Gastrocnemius medialis (tissue), 4 donors: Measurements from ENCODE around the gene TTYH2. TPM values are rescaled to one million over a fixed set of nuclear protein-coding genes. Genes with fewer than 3 reads are reported as not detected.
"Not testable (repeated sequence)": the region's sequence is repeated elsewhere in the genome, so short reads cannot be mapped to it uniquely, and the experiment has no call there.

Experiments
- ATAC-seq, 2 donors: fragments of 150-250 bp; one replicate each; pipeline ENCODE4 v1.9.1; 2016
- DNase-seq, 2 donors: peaks; one replicate each; pipeline ENCODE4 v3.0.0-alpha.2; 2019
- H3K27ac ChIP-seq, 4 donors: fragments of 200-600 bp; sonication (generic); 1 replicate in 1 of 4; 2 replicates in 3 of 4; pipeline ENCODE4 v1.5.1; 2016 to 2018; ENCODE audit warnings: mild to moderate bottlenecking in 2 of 4, moderate library complexity in 1 of 4
- H3K27me3 ChIP-seq, 3 donors: fragments of 200-600 bp; sonication (generic) in 2 of 3; 1 replicate in 1 of 3; 2 replicates in 2 of 3; pipeline versions ENCODE4 v1.5.1 to v1.6.0; 2016 to 2019; ENCODE audit warnings: mild to moderate bottlenecking in 1 of 3, moderate library complexity in 1 of 3
- H3K36me3 ChIP-seq, 2 donors: fragments of 200-600 bp; sonication (generic) in 1 of 2; one replicate each; pipeline ENCODE4 v1.5.1; 2017 to 2018
- H3K4me1 ChIP-seq, 2 donors: fragments of 200-600 bp; sonication (generic) in 1 of 2; one replicate each; pipeline ENCODE4 v1.5.1; 2016 to 2017; ENCODE audit warnings: mild to moderate bottlenecking in 2 of 2
- H3K4me3 ChIP-seq, 4 donors: fragments of 200-600 bp; sonication (generic) in 3 of 4; 1 replicate in 1 of 4; 2 replicates in 3 of 4; pipeline ENCODE4 v1.5.1; 2016 to 2019; ENCODE audit warnings: mild to moderate bottlenecking in 2 of 4
- H3K9me3 ChIP-seq, 3 donors: fragments of 200-600 bp; sonication (generic) in 2 of 3; 1 replicate in 1 of 3; 2 replicates in 2 of 3; pipeline ENCODE4 v1.5.1; 2016 to 2019
- CTCF ChIP-seq, 5 experiments: fragments of 450-650 bp in 3 of 5; fragments of 200-600 bp in 2 of 5; sonication (generic) in 2 of 5; IDR thresholded peaks in 4 of 5; conservative IDR thresholded peaks in 1 of 5; 1 replicate in 4 of 5; 2 replicates in 1 of 5; pipeline ENCODE4 v1.5.1; 2016 to 2019; ENCODE audit warnings: antibody characterized with exemption in 5 of 5, mild to moderate bottlenecking in 3 of 5, moderate library complexity in 3 of 5
- POLR2A ChIP-seq, 2 donors: fragments of 450-650 bp; IDR thresholded peaks; one replicate each; pipeline ENCODE4 v1.6.1; 2017; ENCODE audit warnings: antibody characterized with exemption in 2 of 2, mild to moderate bottlenecking in 2 of 2, moderate library complexity in 2 of 2
- in situ Hi-C, 4 donors: fragments of 200-750 bp; cut with MboI; loops; one replicate each; pipeline versions ENCODE4 v1.15.0 to v1.8.0; 2017; ENCODE audit warnings: low sequenced_read_pairs in 4 of 4
- intact Hi-C: fragments of 100-400 bp; cut with DNase I; formaldehyde crosslinking; loops from one replicate; pipeline ENCODE4 v1.15.1; 2023; ENCODE audit warnings: low total_unique reads
- total RNA-seq, 4 donors: library from RNA; depleted of rRNA; stranded (reverse); fragments of >200 nt; gene quantifications; one replicate each; pipeline versions ENCODE4 v1.1.0 to v1.2.3, GENCODE V29; 2016

TTYH2 gene
- total RNA-seq, 4 donors from 2014 or later = 4.7 to 19.2 (median 11.4) TPM

- no peaks in the 10 kb centered on the region for H3K4me1 ChIP-seq
- DNase-seq = no peak
- intact Hi-C loops = no loop called here
- H3K9me3 ChIP-seq = no peaks in the 10 kb centered on the region
- in situ Hi-C loops = no loop called here
- peaks cover 0 to 21% of the 10 kb centered on the region in 2 donors for H3K36me3 ChIP-seq
- TF ChIP-seq POLR2A (IDR thresholded peaks at IDR 0.05) (no peak), CTCF (IDR thresholded peaks at IDR 0.05 in 4 of 5, conservative IDR thresholded peaks at IDR 0.05 in 1 of 5) (no peak)
- no peaks in the 10 kb centered on the region for H3K27me3 ChIP-seq
- H3K4me3 ChIP-seq = no peak overlapping the region
- H3K27ac ChIP-seq = no peak overlapping the region
- no peak for ATAC-seq
Observed at GRCh38 chr17:74257311-74257710, 43.9 kb downstream of the TTYH2 start.

- Histone ChIP-seq H3K4me1 (no peaks in the 10 kb centered on the region), H3K36me3 (peaks cover 0 to 13% of the 10 kb centered on the region in 2 donors), H3K27me3 (no peaks in the 10 kb centered on the region), H3K4me3 (no peak overlapping the region), H3K27ac (no peak overlapping the region), H3K9me3 (no peaks in the 10 kb centered on the region)
- in situ Hi-C loops (no loop called here), intact Hi-C loops (no loop called here)
- TF ChIP-seq CTCF (IDR thresholded peaks at IDR 0.05 in 4 of 5, conservative IDR thresholded peaks at IDR 0.05 in 1 of 5) (no peak), POLR2A (IDR thresholded peaks at IDR 0.05) (no peak)
- ATAC-seq (no peak), DNase-seq (no peak)
Observed at GRCh38 chr17:74259667-74260524, 46.5 kb downstream of the TTYH2 start.

GRCh38 chr17:74260525-74260850, 47.1 kb downstream of the TTYH2 start:
- no peaks in the 10 kb centered on the region for H3K4me1 ChIP-seq
- DNase-seq (no peak), ATAC-seq (no peak)
- peaks cover 0 to 8% of the 10 kb centered on the region in 2 donors for H3K36me3 ChIP-seq
- no peak overlapping the region for H3K4me3 ChIP-seq
- no peak overlapping the region for H3K27ac ChIP-seq
- H3K9me3 ChIP-seq = no peaks in the 10 kb centered on the region
- intact Hi-C loops = no loop called here
- no peaks in the 10 kb centered on the region for H3K27me3 ChIP-seq
- in situ Hi-C loops = no loop called here
- TF ChIP-seq POLR2A (IDR thresholded peaks at IDR 0.05) (no peak), CTCF (IDR thresholded peaks at IDR 0.05 in 4 of 5, conservative IDR thresholded peaks at IDR 0.05 in 1 of 5) (no peak)

GRCh38 chr17:74262601-74263000, 49.2 kb downstream of the TTYH2 start:
- no peaks in the 10 kb centered on the region for H3K4me1 ChIP-seq
- no peaks in the 10 kb centered on the region for H3K9me3 ChIP-seq
- intact Hi-C loops = no loop called here
- no peak for DNase-seq
- in situ Hi-C loops = no loop called here
- ATAC-seq = no peak
- TF ChIP-seq CTCF (IDR thresholded peaks at IDR 0.05 in 4 of 5, conservative IDR thresholded peaks at IDR 0.05 in 1 of 5) (no peak), POLR2A (IDR thresholded peaks at IDR 0.05) (no peak)
- no peaks in the 10 kb centered on the region for H3K27me3 ChIP-seq
- H3K4me3 ChIP-seq = no peak overlapping the region
- H3K27ac ChIP-seq = no peak overlapping the region
- no peaks in the 10 kb centered on the region for H3K36me3 ChIP-seq

GRCh38 chr17:74267054-74267453, 53.7 kb downstream of the TTYH2 start:
- intact Hi-C loops, H3K4me3 ChIP-seq, in situ Hi-C loops, H3K9me3 ChIP-seq, H3K4me1 ChIP-seq, ATAC-seq, H3K27ac ChIP-seq, DNase-seq, H3K36me3 ChIP-seq: not testable (repeated sequence)
- peaks cover 0 to 12% (median 4%) of the 10 kb centered on the region in 3 donors for H3K27me3 ChIP-seq
